SW 1271 (cell line): ENCODE data around the gene UPK3BL2.
"Not testable (repeated sequence)": the region's sequence is repeated elsewhere in the genome, so short reads cannot be mapped to it uniquely, and the experiment has no call there.

Experiments
- DNase-seq, 2 experiments: peaks; one replicate each; lab custom pipeline; 2025; lab: John Stamatoyannopoulos, UW

Gene UPK3BL2

DNA sequence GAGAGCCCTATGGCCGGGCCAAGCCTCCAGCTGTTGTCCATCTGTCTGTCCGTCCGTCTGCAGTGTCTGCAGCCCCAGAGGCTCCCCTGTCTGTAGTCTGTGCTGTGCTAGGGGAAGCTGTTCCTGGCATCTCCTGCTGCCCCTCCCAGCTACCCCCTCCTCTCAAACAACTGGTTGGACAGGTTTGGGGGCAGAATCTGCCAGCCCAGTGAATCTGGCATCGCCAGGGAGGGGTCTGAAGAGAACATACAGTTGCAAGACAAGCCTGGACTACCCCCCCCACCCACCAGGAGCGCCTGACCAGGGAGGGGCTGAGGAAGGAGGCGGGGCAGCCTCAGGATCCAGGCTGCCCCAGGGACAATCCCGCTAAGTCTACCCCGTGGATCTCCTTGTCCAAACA lies at the start of gene UPK3BL2:
Gene UPK3BL2 (minus strand): TSS at position 101 of the 400 bp plus-strand sequence. CDS start 60 bp downstream, at position 41.
- DNase-seq: not testable (repeated sequence)

DNA sequence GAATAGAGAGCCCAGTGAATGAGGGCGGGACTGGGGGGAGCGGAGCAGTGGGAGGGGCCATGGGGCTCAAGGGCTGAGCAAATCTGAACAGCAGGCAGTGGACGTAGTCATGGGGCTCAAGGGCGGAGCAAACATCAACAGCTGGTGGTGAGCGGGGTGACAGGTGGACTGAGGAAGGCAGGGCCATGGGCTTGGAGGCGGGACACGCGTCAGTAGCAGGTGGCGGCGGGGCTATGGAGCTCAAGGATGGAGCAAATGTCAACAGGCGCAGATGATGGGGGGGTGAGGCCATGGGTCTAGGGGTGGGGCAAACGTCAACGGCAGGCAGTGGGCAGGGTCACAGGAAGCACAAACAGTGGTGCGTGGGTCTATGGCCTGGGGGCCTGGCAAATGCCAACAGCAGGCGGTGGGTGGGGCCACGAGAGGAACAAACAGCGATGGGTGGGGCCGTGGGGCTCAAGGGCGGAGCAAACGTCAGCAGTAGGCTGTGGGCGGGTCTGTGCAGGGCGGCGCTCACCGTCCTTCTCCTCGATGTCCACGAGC lies 49.1 kb upstream of the UPK3BL2 start:
- DNase-seq: not testable (repeated sequence)

DNA sequence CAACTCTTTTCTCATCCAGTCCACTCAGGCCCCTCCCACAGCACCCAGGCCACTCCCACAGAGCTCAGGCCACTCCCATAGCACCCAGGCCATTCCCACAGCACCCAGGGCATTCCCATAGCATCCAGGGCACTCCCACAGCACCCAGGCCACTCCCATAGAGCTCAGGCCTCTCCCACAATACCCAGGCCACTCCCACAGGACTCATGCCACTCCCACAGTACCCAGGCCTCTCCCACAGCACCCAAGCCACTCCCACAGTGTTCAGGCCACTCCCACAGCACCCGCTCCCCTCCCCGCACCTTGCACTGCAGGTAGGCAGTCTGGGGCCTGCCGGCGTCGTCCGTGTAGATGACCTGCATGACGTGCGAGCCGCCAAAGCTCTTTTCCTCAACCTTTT lies 46.4 kb upstream of the UPK3BL2 start:
- DNase-seq: not testable (repeated sequence)

- not testable (repeated sequence) for DNase-seq
Measured at GRCh38 chr7:102583495-102583894, 40.0 kb upstream of the UPK3BL2 start.

DNA sequence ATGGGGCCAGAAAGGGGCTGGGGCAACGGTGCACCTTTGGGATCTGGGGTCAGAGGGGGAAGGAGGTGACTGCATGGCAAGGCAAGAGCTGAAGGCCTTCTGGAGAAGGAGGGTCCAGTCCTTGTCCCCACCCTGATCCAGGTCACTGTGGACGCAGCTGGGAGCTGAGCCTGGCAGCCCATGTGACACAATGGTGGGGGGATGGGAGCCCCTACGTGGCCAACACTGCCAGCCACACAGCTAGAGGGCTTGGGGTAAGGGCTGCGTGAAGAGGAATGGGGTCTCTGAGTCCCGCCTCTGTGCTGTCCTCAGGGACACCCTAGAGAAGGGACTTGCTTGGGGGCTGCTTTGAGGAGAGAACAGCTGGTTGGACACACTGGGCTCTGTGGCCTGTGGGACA lies 38.2 kb upstream of the UPK3BL2 start:
- DNase-seq: not testable (repeated sequence)

DNA sequence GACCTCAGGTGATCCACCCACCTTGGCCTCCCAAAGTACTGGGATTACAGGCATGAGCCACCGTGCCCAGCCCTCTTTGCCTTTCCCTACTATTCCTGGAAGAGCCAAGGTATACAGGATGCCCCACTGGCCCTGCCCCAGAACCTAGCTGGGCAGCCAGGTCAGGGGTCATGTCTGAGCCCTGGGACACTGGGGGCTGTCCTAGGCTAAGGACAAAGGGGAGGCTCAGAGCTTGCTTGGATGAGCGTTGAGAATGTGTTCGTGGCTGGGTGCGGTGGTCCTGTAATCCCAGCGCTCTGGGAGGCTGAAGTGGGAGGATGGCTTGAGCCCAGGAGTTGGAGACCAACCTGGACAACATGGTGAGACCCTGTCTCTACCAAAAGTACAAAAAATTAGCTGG lies 35.0 kb upstream of the UPK3BL2 start:
- DNase-seq: not testable (repeated sequence)

- DNase-seq: not testable (repeated sequence)
Measured at GRCh38 chr7:102577315-102578240, 34.1 kb upstream of the UPK3BL2 start.

GRCh38 chr7:102576363-102576762 lies 32.9 kb upstream of the UPK3BL2 start:
- DNase-seq: not testable (repeated sequence)

DNA sequence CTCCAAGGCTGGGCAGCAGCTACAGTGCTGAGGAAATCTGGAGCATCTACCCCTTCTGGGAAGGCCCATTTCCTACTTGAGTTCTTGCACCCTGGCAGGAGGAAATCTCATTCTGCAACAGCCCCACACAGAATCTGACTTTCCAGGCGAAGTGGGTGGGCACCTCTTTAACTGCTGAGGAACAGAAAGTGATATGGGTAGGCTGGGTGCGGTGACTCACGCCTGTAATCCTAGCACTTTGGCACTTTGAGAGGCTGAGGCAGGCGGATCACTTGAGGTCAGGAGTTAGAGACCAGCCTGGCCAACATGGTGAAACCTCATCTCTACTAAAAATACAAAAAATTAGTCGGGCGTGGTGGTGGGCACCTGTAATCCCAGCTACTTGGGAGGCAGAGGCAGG lies 31.1 kb upstream of the UPK3BL2 start:
- DNase-seq: not testable (repeated sequence)

GRCh38 chr7:102572261-102573239 lies 29.1 kb upstream of the UPK3BL2 start, which contains the start of gene POLR2J3:
Gene POLR2J3 (minus strand): TSS chr7:102572583. CDS start chr7:102572521, 62 bp downstream.
- DNase-seq: not testable (repeated sequence)

DNA sequence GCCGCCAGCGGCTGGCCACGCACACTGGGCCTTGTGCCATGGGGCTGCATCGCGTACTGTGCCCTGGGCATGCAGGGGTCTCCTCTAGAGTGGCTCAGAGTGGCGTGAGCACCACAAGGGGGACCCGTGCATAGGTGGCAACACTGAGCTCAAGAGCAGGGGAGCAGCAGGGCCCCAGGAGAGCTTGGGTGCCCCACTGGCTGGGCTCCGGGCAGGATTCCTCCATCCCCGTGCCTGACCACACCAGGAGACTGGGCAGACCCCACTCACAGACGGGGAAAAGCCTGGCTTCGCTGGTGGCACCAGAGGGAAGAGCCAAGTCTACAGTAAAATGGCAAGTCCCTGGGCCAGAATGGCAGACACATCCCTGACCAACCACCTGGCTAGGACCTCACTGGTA lies 25.1 kb upstream of the UPK3BL2 start:
- DNase-seq: not testable (repeated sequence)

DNA sequence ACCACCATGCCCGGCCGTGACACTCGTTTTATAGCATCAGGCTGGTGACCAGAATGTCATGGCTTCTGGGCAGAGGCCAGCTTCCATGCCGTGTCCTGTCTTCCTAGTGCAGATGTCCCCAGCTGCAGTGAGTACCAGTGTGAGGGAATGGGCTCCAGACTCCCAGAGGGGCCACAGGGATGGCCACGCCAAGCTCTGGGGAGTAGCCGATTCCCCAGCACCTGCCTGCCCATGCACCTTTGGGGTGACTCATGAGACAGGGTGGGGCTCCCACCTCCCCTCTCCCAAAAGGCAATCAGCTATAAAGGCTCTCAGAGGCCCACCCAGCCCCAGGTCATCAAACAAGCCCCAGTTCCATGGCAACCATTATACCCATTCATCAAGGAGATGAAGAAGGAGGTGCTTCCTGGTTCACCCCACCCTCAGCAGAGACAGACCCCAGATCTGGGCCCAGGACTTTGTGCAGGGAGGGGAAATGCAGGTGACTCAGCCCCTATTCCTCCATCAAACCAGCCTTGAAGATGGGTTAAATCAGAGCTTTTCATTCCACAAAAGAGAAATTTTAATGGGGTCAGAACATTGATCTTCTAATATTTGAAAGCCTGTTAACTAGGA lies 7.4 kb upstream of the UPK3BL2 start, which contains the start of gene SPDYE2:
Gene SPDYE2 (plus strand): TSS at position 419 of the 615 bp plus-strand sequence. CDS start 2,030 bp downstream, outside the sequence.
- DNase-seq: not testable (repeated sequence)

DNA sequence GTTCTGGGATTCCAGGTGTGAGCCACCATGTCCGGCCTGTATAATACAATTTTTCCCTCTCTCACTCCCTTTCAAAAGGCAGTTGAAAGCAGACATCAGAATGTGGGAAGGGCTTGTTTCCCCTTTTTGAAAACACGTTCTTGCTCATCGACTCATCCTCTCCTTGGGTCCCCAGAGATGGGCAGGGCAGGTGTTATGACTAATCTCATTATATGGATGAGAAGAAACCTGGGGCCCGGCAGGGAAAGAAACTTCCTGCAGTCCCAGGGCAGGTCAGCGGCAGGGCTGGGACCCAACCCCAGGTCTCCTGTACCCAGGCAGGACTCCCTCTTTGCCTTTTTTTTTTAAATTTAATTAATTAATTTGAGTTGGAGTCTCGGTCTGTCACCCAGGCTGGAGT lies 2.9 kb upstream of the UPK3BL2 start:
- not testable (repeated sequence) for DNase-seq

DNA sequence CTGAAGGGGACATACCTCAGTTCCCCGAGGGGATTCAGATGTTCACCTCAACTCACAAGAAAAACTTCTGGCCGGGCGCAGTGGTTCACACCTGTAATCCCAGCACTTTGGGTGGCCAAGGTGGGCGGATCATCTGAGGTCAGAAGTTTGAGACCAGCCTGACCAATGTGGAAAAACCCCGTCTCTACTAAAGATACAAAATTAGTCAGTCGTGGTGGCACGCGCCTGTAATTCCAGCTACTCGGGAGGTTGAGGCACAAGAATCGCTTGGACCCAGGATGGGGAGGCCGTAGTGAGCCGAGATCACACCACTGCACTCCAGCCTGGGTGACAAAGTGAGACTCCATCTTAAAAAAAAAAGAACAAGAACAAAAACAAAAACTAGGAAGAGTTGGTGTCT lies 1.8 kb upstream of the UPK3BL2 start:
- DNase-seq: not testable (repeated sequence)

DNA sequence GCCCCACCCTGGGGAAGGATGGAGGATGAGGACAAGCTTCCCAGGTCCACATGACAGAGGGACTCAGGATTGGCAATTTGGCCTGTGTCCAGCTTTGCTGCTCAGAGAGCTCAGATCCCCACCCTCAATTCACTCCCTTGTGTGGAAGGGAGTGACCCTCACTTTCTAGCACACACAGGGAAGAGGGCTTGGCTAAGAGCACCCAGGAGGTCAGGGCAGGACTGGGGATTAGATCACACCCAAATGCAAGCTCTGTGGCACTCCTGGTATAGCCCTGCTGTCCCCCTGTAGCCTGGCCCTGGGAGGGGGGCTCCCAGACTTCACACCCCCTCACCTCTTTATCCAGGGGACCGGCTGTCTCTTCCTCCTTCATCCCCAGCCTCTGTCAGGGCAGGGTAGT lies 876 bp upstream of the UPK3BL2 start:
- DNase-seq: not testable (repeated sequence)

DNA sequence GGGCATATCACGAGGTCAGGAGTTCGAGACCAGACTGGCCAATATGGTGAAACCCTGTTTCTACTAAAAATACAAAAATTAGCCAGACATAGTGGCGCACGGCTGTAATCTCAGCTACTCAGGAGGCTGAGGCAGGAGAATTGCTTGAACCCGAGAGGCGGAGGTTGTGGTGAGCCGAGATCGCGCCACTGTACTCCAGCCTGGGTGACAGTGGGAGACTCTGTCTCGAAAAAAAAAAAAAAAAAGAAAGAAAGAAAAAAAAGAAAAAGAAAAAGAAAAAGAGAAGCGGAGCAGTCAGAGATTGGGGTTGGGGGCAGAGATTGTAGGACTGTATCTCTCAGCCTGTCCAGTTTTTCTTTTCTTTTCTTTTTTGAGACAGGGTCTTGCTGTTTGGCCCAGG lies 725 bp downstream of the UPK3BL2 start:
- DNase-seq: not testable (repeated sequence)

GRCh38 chr7:102542083-102542482 lies 1.4 kb downstream of the UPK3BL2 start:
- not testable (repeated sequence) for DNase-seq

DNA sequence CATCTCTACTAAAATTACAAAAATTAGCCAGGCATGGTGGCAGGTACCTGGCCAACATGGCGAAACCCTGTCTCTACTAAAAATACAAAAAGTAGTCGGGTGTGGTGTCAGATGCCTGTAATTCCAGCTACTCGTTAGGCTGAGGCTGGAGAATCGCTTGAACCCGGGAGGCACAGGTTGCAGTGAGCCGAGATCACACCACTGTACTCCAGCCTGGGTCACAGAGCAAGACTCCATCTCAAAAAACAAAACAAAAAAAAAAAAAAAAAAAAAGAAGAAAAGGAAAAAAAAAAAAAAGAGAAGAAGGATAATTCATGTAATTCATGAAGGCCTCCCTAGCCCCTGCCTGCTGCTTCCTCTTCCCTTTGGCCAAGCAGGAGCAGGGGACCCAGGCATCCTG lies 2.9 kb downstream of the UPK3BL2 start:
- DNase-seq: not testable (repeated sequence)

GRCh38 chr7:102535062-102535615 lies 8.4 kb downstream of the UPK3BL2 start:
- not testable (repeated sequence) for DNase-seq

DNA sequence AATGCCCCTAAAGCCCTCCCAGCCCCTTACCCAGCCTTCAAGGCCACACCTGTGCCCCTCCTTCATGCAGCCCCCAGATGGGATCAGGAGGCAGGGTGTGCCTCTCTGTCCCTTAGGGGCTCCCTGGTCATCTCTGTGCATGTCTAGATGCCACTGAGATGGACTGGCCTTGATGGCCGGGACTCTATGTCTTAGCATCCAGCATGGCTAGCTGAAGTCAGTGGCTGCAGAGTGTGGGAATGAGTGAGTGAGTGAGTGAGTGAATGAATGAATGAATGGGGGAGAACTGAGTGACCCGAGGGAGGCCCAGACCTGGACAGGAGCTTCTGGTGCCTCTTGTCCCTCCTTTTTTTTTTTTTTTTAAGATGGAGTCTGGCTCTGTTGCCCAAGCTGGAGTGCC lies 11.4 kb downstream of the UPK3BL2 start:
- not testable (repeated sequence) for DNase-seq

- not testable (repeated sequence) for DNase-seq
Measured at GRCh38 chr7:102531583-102531982, 11.9 kb downstream of the UPK3BL2 start.
